ENCODE measurements around the gene NTMT1. TPM values are rescaled to one million over a fixed set of nuclear protein-coding genes. Genes with fewer than 3 reads are reported as not detected.

NTMT1 gene
- total RNA-seq, 1 experiment from 2014 or later = 84.8 TPM

DNA sequence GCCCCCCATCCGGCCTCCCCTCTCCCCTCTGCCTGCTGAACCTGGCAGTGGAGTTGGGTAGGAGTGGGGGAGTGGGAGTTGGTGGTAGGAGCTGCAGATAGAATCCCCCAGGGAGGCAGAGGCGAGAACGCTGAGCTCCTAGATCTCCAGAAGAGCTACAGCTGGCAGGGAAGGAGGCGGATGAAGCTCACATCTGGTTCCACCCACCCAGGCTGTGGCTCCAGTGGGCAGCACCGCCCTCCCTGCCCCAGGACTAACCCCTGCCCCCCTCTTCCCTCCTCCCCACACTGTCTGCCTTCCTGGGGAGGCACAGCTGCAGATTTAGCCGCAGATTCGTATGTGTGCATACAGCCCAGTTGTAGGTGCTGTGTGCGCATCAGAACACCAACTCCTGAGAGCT lies 39.3 kb upstream of the NTMT1 start:
- peaks cover 37 to 62% of the 10 kb centered on the region in 2 experiments for H3K4me1 ChIP-seq (ENCODE audit: control insufficient read depth in 1 of 2, insufficient read depth in 2 of 2, low read length in 2 of 2)
- no peak overlapping the region for H3K4me3 ChIP-seq (replicated peaks in 1 of 2; ENCODE audit: low read depth in 1 of 2, low read length in 2 of 2)
- DNase-seq (ENCODE audit: low read depth, low spot score) = no peak
- H3K36me3 ChIP-seq (ENCODE audit: control insufficient read depth in 1 of 2, insufficient read depth in 2 of 2, low read length in 2 of 2) = no peaks in the 10 kb centered on the region
- no peaks in the 10 kb centered on the region for H3K9me3 ChIP-seq (ENCODE audit: control insufficient read depth in 1 of 2, insufficient read depth in 1 of 2, low read depth in 1 of 2, low read length in 2 of 2)
- no peaks in the 10 kb centered on the region for H4K20me1 ChIP-seq (ENCODE audit: insufficient read depth)
- peak overlapping the region; percentile 72 for H3K27ac ChIP-seq (ENCODE audit: low read depth, low read length)
- TF ChIP-seq, protein P1, sequence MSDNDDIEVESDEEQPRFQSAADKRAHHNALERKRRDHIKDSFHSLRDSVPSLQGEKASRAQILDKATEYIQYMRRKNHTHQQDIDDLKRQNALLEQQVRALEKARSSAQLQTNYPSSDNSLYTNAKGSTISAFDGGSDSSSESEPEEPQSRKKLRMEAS (IDR thresholded peaks at IDR 0.05) = no peak
- TF ChIP-seq, protein P2, sequence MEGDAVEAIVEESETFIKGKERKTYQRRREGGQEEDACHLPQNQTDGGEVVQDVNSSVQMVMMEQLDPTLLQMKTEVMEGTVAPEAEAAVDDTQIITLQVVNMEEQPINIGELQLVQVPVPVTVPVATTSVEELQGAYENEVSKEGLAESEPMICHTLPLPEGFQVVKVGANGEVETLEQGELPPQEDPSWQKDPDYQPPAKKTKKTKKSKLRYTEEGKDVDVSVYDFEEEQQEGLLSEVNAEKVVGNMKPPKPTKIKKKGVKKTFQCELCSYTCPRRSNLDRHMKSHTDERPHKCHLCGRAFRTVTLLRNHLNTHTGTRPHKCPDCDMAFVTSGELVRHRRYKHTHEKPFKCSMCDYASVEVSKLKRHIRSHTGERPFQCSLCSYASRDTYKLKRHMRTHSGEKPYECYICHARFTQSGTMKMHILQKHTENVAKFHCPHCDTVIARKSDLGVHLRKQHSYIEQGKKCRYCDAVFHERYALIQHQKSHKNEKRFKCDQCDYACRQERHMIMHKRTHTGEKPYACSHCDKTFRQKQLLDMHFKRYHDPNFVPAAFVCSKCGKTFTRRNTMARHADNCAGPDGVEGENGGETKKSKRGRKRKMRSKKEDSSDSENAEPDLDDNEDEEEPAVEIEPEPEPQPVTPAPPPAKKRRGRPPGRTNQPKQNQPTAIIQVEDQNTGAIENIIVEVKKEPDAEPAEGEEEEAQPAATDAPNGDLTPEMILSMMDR (IDR thresholded peaks at IDR 0.05 in 2 of 3, conservative IDR thresholded peaks at IDR 0.05 in 1 of 3; ENCODE audit: borderline replicate concordance in 1 of 3, insufficient read depth in 1 of 3, low read depth in 2 of 3, low read length in 2 of 3) = no peak
- TF ChIP-seq SIN3A (IDR thresholded peaks at IDR 0.05; ENCODE audit: low read depth) (no peak), POLR2AphosphoS5 (IDR thresholded peaks at IDR 0.05; ENCODE audit: low read depth, low read length) (no peak), ZFX (IDR thresholded peaks at IDR 0.05) (no peak), ZNF274 (IDR thresholded peaks at IDR 0.05; ENCODE audit: low read depth, low read length) (no peak), ATF3 (IDR thresholded peaks at IDR 0.05) (no peak), EZH2phosphoT487 (IDR thresholded peaks at IDR 0.05; ENCODE audit: borderline replicate concordance) (no peak), REST (IDR thresholded peaks at IDR 0.05; ENCODE audit: low read depth) (no peak), EGR1 (IDR thresholded peaks at IDR 0.05; ENCODE audit: low read depth) (no peak), CBX3 (IDR thresholded peaks at IDR 0.05; ENCODE audit: low read depth) (no peak), SP1 (IDR thresholded peaks at IDR 0.05; ENCODE audit: low read depth) (no peak), SRF (IDR thresholded peaks at IDR 0.05; ENCODE audit: low read depth) (no peak)
- TF ChIP-seq, protein P3, sequence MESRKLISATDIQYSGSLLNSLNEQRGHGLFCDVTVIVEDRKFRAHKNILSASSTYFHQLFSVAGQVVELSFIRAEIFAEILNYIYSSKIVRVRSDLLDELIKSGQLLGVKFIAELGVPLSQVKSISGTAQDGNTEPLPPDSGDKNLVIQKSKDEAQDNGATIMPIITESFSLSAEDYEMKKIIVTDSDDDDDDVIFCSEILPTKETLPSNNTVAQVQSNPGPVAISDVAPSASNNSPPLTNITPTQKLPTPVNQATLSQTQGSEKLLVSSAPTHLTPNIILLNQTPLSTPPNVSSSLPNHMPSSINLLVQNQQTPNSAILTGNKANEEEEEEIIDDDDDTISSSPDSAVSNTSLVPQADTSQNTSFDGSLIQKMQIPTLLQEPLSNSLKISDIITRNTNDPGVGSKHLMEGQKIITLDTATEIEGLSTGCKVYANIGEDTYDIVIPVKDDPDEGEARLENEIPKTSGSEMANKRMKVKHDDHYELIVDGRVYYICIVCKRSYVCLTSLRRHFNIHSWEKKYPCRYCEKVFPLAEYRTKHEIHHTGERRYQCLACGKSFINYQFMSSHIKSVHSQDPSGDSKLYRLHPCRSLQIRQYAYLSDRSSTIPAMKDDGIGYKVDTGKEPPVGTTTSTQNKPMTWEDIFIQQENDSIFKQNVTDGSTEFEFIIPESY (IDR thresholded peaks at IDR 0.05; ENCODE audit: extremely low read depth, insufficient replicate concordance, low read length) = no peak
- H3K4me2 ChIP-seq (ENCODE audit: low read length) = peak overlapping the region; percentile 74
- ChIA-PET CTCF (interaction anchor here (1.0 to 1.2 kb wide), 3 partner anchors 11 to 37 kb away, joined by 3 to 4 read pairs (median 3); no protein-coding TSS in a partner anchor), RAD21 (ENCODE audit: low non-redundant PET in 1 of 2, low total read pairs in 2 of 2, uncharacterized antibody in 2 of 2, unreplicated experiment in 2 of 2) (interaction anchor here (0.7 to 1.1 kb wide), 2 partner anchors 10 to 32 kb away, joined by 4 to 6 read pairs; no protein-coding TSS in a partner anchor), POLR2A (interaction anchor here (0.7 to 3.6 kb wide), 13 partner anchors 8 to 106 kb away, joined by 3 to 46 read pairs (median 4); no protein-coding TSS in a partner anchor)
- H3K9me2 ChIP-seq (ENCODE audit: insufficient read depth) = no peaks in the 10 kb centered on the region
- H3K9ac ChIP-seq (ENCODE audit: low read length) = peak overlapping the region; percentile 56; the same call in 1 of the 2 replicates
- no peaks in the 10 kb centered on the region for H3K27me3 ChIP-seq (ENCODE audit: insufficient read depth, low read length)
- ATAC-seq = no peak
- no peaks in the 10 kb centered on the region for H3K79me2 ChIP-seq (ENCODE audit: insufficient read depth, low read length)
- H2AFZ ChIP-seq (ENCODE audit: low read depth, low read length, poor library complexity, severe bottlenecking) = no peak overlapping the region
- no TSS peak for BruUV-seq (replicated peaks)
- intact Hi-C loops (cut with micrococcal nuclease) = loop anchor here (1.0 kb wide), 1 partner anchor 11 kb away; no protein-coding TSS in a partner anchor

Measured in HCT116 (cell line).